GM19328 (cell line): ENCODE measurements around the gene ELL.

ENCODE experiments used
- ATAC-seq: cut with Tn5 transposase; IDR thresholded peaks from one replicate; pipeline ENCODE4 v1.9.1; 2021; ENCODE audit warnings: mild to moderate bottlenecking, moderate library complexity; ENCODE audit not compliant: unreplicated experiment

The ELL gene

DNA sequence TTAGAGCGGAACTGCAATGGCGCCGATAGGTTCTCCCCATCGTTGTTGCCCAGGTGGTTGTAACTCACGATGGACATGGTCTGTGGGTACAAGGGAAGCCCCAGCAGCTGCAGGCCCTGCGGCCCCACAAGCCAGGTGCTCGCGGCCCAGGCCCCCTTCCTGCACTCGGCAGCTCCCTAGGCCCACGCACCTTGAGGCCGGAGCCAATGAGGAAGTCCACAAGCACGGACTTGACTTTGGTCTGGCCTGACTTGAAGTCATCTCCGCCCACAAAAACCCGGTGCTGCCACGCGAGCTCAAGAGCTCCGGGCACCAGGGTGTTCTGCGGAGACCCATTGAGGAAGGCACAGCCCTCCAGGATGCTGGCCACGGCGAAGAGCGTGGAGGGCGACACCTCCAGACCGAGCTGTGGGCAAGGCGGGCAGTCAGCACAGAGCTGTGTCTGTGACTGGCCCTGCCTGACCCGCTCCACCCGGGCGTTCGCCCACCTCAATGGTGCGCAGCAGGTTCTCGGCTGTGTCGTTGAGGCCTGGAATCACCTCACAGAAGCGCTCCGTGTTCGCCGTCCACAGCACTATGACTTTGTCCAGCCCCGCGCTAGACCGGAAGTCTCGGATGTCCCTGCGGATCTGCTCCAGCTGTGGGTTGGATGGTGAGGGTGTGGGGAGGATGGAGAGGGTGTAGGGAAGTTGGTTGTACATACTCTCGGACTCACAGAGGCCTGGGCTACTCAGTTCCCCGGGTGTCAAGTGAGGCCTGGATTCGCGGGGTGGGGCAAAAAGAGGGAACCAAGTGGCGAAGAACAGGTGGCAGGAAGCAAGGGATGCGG, 85.8 kb downstream of the ELL start:
- ATAC-seq, result no peak

DNA sequence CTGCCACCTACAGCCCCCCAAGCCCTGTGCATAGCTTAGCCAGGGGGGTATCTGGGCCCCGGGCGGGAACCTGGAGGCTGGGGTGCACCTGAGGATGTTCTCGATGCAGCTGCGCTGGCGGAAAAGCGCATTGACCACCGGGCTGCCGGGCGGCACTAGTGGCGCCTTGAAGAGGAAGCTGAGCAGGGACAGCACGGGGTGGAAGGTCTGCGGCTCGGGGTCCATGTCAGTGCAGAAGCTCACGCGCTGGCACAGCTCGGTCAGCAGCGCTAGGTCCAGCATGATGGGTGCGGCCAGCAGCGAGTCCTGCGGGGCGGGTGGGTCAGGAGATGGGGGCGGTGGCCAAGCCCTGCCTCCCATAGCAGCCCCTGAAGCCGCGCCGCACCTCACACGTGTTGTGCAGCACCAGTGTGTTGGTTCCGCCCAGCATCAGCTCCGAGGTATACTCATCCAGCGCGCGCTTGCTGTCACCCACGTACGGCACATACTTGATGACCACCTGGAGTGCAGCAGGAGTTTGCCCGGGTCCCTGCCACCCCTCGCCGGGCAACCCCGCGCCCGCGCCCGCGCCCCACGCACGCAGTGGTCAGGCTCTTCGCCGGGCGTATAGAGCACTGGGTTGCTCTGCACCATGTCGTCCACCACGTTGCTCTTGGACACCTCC, 86.6 kb downstream of the ELL start:
- ATAC-seq, result no peak

DNA sequence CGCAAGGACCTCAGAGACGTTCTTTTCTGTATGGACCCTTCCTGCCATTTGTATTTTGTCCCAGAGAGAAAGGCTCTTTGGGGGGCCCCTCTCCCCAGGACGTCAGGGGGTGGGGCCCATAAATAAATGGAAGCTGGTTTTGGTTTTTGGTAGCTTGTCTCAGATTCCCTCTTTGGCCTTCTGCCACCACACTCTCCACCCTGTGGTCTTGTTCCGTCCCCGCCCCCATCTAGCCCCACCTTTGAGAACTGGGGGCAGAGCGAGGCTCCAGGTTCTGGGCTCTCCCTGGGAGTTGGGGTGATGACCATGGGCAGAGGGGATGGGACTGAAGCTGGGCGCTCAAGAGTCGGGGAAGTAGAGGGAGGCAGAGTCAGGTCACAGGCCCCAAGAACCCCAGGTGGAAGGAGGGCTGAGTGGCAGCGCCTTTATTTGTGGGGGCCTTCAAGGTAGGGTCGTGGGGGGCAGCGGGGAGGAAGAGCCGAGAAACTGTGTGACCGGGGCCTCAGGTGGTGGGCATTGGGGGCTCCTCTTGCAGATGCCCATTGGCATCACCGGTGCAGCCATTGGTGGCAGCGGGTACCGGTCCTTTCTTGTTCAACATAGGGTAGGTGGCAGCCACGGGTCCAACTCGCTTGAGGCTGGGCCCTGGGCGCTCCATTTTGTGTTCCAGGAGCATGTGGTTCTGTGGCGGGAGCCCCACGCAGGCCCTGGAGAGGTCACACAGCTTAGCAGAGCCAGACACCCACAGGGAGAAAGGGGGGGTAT, 87.3 kb downstream of the ELL start:
- ATAC-seq, result no peak

DNA sequence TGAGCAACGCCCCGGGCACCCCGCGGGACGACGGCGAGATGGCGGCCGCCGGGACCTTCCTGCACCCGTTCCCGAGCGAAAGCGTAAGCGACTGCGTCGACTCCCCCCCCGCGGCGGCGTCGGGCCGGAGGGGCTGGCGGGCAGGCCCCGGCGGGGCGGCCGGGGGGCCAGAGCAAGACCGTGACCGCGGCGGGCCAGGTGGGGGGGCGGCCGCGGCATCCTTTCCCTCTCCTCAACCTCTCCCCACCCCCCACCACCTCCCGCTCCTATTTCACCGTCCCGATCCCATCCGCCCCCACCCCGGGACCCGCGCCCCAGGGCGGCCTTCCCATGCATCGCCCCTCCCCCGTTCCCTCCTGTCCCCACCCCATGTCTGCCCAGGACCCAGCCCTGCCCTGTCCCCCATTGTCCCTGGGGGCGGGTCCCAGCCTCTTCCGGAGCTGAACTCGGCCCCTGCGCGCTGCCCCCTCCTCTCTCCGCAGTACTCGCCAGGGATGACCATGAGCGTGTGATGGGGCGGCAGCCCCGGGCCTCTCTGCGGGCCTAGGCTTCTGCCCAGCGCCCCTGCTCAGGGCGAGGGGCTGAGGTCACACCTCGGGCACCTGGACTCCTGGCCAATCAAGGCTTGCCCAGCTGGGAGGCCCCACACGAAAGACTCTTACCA, 88.0 kb downstream of the ELL start:
- no peak for ATAC-seq

DNA sequence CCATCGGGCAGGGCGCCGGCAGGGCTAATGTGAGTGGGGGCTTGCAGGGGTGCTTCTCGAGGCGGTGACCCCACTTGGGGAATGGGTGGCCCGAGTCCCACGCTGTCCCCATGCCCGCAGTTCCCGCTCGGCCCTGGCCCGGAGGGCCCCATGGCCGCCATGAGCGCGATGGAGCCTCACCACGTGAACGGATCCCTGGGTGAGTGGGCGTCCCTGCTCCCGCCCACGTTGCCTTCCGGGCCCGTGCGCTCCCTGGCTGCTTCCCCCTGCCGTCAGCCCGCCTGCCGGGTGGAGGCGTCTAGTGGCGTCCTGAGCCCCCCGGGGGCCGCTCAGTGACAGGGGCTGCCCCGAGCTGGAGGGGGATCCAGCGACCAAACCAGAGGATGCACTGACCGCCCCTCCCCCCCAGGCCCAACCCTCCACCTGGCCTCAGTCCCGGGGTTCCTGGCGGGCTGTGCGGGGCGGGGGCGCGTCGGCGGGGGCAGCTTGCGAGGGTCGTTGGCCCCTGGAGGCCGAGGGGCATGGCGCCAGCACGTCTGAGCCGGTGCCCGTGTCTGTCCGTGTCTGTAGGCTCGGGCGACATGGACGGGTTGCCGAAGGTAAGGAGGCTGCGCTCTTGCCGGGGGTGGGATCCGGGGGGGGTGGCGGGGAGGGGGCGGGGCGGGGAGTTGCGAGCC, 88.7 kb downstream of the ELL start:
- no peak for ATAC-seq

DNA sequence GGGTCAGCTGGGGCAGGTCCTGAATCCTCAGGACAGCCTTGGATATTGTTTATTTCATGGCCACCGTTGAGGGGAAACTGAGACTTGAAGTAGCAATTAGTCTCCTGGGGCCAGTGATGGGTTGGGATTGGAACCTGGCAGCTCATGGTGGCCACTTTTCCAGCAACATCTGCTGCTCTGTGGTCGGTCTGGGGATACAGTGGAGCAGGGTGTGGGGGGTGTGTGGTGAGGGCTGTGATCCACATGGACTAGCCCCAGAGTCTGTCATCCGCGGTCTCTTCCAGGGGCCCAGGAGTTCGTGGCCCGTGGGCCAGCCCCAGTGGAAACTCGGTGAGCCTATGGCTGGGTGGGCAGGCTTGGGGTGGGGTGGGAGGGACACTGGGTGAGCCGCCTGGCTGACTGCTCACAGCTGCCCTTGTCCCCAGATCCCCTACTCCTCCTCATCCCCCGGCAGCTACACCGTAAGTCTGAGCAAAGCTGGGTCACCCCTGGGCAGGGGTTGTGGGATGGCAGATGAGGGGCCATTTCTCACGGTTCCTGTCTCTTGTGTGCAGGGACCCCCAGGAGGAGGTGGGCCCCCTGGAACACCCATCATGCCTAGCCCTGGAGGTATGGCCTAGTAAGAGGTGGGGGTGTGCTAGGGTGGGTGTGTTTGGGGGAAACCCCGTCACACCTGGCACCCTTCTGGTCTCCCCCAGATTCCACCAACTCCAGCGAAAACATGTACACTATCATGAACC, 89.4 kb downstream of the ELL start:
- no peak for ATAC-seq

DNA sequence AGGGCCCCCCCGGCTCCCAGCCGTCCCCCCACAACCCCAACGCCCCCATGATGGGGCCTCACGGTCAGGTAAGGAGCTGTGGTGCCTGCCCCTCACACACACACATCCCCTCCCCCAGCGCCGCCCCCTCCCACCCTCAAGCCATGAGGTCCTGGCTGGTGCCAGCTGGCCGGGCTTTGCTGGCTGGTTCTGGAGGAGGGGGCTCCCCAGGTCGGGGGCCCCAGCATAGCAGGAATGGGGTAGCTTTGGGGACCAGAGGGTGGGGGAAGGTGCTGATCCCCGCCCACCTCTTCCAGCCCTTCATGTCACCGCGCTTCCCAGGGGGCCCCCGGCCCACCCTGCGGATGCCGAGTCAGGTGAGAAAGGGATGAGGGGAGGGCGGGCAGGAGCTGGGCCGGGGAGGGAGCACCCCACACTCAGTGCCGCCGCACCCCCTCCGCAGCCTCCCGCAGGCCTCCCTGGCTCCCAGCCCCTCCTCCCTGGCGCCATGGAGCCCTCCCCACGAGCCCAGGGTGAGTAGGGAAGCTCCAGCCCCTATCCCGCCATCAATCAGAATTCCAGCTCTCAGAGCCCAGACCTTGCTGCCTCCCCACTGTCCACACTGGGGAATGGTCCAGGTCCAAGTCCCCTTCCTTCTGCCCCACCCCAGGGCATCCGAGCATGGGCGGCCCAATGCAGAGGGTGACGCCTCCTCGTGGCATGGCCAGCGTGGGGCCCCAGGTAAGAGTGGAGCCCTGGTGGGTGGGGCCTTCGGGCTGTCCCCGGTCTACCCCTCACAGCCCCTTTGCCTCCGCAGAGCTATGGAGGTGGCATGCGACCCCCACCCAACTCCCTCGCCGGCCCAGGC, 90.3 kb downstream of the ELL start:
- ATAC-seq, result no peak

DNA sequence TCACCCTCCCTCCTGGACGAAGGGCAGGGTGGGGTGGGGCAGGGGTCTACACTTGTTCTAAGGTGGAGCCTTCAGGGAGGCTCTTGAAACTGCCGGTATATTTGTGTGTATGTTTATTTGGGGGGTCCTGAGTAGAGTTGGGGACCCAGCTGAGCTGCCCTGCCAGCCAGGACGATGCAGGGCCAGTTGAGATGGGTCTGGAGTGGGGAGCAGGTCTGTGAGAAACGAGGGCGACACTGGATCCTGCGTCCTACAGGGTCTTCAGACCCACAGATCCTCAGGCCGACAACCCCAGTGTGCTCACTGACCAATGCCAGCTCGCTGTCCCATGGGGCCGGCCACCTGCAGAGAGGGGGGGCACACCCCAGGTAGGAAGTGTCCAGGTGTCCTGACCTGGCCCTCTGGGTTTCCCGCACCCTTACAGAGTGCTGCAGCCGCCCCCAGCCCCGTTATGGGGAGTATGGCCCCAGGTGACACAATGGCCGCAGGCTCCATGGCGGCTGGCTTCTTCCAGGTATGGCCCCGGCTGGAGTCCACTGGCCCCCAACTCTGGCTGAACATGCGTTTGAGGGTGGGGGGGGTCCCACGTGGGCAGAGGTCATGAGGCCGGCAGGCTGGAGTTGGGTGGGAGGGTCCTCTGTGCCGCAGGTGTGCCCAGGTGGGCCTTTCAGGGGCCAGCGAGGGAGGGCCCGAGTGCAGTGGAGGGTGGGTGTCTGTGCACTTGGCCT, 91.3 kb downstream of the ELL start:
- ATAC-seq, result no peak

DNA sequence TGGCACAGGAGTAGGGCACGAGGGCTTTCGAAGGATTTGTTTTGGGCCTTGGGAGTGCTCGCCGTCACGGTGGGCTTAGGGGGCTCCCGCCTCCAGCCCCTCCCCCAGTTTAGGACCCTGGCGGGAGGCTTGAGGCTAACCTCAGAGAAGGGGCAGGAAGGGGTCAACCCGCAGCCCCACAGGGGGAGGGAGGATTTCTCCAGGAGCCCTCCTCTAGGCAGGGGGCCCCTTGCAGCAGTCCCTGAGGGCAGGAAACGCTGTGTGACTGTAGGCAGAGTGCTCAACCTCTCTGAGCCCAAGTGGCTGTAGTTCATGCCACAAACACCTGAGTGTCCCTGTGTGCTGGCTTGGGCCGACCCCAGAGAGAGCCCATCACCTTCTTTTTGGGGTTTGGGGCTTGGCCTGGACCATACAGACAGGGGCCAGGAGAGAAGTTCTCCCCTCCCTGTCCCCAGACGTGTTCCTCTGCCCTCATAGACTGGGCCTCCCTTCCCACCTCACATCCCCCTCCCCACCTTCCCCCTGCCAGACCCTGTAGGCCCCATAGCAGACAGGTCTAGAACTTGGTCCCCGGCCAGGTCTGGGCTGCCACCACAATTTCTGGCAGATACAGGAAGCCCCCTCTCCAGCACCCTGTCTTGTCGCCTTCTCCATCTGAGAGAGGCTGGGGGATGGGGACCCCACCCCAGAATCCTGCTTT, 92.0 kb downstream of the ELL start:
- ATAC-seq, result no peak

DNA sequence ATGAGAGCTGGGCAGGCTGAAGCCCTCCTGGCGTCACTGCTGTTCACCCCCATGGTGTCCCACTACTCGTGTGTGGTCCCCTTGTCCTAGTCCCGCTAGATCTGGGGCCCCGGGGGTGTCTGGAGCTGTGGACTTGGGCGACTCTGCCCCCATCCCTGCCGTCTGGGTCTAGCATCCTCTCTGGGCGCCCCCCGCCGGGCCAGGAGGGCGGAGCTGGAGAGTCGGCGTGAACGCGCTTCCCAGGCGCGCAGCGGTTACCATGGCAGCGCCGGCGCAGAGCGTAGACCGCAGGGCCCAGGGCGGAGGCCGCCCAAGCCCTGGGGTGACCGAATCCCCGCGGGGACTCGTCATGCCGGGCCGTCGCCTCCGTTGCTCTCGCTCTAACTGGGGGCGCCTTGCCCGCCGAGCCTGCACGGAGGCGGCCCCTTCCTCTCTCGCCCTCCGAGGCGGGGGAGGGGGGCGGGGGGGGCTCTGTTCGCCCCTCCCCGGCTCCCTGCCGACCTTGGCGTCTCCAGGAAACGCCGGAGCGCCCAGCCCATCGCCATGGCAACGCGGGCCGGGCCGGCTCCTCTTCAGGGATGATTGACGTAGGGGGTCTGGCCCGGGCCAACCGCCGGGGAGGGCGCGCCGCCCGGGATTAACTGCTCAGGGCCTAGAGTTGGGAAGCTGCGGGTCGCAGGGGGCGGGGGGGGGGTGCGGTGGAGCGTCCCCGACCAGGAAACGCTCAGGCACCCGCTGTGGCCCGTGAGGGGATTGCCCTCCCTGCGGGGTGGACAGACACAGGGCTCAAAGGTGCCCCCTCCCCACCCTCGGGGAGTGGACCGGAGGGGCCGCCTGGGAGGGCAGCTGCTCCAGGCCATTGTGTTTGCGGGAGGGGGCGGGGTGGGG, 92.8 kb downstream of the ELL start:
- ATAC-seq, result no peak

DNA sequence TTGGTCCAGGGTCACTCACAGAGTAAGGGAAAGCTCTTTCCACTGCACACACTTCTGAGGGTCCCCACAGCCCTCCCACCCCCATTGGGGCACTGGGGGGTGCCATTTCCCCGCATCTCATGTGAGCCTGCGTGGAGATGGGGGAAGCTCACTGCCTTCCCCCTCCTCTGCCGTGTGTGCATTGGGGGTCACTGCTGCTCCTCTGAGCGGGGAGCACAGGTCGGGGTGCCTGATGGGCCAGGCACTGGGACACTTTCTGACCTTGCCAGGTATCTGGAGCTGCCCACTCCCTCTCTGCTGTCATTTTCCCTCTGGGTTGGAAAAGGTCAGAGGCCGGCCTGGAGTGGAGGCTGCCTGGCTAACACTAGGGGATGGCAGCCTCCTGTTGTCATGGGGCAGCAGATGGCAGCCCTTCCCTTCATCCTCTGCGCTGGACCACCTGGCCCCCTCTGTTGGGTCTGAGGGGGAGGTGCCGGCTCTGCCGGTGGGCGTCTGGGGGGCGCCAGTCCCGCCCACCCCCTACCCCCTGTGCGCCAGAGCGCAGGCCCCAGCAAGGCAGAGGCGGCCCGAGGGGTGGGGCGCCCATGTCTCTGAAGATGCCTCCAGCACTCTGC, 93.6 kb downstream of the ELL start:
- ATAC-seq, result no peak

DNA sequence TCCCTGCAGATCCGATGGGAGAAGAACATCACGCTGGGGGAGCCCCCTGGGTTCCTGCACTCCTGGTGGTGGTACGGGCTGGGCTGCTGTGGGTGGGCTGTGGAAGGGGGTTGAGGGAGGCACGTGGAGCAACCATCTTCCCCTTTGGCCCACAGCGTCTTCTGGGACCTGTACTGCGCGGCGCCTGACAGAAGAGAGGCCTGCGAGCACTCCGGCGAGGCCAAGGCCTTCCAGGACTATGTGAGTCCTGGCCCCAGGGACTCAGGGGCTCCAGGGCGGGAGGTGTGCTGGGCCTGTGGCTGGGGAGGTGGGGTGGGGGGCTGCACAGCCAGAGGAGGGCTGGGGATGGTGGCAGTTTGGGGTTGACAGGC, 94.1 kb downstream of the ELL start:
- no peak for ATAC-seq

DNA sequence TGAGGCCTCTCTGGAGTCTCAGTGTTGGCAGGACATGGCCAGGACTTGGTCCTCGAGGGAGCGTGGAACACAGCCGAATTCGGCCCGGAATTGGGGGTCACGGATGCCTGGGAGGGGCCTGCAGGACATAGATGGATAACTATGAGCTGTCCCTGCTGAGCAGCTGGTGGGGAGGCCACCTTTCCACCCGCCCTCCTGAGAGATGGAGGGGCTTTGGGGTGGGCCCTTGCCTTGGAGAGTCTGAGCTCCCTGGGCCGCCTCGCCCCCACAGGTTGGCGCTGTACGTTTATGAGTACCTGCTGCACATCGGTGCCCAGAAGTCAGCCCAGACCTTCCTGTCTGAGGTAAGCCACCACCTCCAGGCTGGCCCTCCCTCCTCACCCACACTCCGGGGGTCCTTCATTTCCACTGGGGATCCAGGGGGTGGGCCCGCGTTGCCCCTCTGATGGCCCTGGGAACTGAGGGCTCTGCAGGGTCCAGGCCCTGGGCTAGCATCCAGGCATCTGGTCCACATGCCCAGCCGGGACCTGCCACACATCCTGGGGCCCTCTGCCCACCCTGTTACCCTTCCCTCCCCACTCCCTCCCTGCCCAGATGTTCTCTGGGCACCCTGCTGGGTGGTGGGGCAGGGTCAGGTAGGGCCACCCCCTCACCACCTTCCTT, 94.7 kb downstream of the ELL start:
- no peak for ATAC-seq

DNA sequence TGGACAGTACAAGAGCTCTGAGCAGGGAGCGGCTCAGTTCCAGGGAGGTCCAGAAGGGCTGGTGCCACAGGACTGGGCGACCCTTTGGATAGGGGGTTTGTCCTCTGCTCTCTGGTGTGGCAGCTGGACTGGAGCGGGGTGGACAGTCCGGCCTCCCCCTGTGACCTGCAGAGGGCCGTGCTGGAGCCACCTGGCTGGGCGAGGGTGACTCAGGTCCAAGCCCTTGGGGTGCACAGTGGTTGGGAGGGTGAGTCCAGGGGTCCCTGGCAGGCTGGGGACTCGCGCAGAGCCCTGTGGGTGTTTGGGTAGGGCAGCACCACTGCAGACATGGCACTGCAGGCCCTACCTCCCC, 95.5 kb downstream of the ELL start:
- ATAC-seq, result no peak

DNA sequence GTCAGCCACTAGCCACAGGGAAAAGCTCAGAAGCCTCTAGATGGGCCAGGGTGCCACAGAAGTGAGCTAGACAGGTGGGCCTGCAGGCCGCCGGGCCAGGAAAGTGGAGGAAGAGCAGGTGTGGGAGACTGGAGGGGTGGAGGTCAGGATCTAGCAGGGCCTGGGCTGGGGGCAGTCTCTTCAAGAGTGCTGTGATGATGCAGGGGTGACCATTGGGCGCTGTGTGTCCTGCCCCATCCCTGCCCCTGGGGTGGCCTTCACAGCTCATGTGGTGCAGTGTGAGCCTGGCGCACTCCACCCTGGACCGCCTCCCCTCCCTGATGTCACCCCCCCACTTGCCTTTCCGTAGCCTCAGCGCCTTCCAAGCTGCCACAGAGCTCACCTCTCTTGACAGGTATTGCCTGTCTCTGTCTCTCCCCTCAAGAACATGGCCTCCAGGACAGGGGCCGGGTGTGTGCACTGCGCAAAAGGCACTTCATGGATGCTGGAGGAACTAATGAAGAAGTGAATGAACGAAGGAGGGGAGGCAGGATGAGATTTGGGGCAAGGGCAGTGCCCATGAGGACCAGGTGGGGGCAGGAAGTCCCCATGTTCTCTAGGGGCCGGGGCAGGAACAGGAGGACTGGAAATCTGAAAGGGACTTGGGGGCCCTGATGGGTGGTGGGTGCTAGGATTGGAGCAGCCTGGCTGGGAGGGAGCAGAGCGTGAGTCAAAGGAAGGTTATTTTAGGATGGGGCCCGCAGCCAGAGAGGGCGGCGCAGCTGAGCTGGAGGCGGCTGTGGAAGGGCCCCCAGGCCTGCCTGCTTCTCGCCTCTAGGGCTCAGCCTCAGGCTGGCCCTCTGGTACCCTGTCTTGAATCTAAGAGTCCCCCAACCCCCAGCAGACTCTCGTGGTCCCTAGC, 96.1 kb downstream of the ELL start:
- no peak for ATAC-seq
